G401.6 (cell line): ENCODE measurements around the gene LAGE3.

Experiments used
- FAIRE-seq: peaks from 2 replicates; lab custom pipeline; 2012; peaks lifted over from hg19 to GRCh38; lab: Jason Lieb, UNC

LAGE3 gene

DNA sequence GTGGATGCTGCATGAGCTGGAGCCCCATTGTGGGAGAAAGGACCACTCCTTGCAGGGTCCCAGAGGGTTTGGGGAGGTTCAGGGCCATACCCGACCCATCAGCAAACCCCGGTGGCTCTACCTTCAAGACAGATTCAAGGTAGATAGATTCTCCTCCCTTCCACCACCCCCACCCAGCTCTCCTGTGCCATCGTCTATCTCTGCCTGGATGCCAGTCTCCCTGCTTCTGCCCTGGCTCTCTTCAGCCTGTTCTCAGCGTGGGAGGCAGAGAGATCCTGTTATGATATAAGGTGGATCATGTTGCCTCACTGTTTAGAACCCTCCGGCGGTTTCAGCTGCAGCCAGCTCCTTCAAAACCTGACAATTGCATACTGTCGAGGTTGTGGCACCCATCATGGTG is 5.4 kb downstream of the LAGE3 start:
- no peak for FAIRE-seq

DNA sequence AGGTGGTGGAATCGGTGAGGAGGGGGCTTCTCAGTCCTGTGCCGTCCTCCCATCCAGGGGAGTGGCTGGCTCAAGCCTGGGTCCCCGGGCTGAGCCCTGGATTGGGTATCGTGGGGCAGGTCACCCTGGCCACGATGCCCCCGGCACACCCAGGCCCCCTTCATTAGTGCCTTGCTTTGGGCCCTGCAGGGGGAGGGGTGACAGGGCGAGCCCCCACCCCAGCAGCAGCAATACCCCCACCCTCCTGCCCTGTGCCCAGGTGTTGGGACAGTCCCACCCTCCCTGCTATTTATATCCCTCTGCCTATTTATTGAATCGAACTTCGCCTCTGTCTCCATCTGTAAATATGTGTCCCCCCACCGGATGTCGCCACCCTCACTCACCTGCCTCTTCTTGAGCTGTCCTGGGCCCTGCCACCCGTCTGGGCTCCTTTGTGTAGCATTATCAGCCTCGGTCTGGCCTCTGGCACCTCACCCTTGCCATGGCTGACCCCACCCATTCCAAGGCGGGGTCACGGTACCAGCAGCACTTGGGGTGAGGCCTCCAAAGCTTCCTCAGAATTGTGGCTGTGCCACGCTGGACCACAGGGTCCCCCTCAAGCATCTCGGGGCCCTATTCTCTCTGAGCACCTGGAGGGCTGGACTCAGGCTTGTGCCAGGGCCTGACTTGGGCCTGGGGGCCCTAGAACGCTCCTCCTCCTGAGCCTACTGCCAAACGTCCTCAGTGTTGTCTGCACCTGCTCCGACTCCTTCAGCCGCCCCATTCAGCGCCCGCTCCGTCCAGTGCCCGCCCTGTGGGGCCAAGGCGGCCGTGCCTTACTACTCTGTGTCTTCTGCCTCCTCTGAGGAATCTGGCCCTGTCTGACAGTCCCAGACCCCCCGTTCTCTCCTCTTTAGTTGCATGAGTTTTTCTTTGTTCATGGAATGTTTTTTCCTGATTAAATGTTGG is 6.1 kb downstream of the LAGE3 start:
- no peak for FAIRE-seq

DNA sequence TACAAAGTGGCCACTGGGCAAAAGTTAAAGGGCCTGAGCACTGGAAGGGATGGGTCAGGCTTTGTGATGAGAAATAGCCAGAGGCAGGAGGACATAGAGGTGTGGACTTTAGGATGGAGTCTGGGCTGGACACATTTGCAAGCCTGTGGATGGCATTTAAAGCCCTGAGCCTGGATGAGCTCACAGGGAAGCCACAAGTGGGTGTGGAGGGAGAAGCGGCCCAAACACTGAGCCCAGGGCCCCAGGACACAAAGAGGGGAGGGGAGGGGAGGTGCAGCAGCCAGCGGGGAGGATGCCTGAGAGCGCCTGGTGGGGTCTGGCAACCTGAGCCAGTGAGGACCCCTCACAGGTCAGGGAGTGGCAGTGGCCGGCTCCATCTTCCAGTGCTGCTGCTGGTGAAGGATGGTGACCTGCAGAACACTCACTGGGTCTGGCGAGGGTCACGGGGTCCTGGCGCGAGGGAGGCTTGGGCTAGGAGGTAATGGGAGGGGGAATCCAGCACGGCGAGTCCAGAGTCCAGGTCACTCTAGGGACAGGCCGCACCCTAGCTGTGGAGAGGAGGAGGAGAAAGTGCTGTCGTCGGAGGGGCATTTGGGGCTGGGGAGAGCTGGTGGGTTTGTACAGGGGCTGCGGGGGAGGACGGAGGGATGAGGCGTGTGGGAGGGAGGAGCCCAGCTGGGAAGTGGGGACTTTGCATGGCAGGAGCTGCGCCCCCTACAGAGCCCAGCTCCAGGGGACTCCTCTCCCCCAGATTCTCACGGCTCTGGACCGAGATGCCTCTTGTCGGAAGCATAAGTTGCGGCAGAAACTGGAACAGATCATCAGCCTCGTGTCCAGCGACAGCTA is 7.0 kb downstream of the LAGE3 start:
- no peak for FAIRE-seq

DNA sequence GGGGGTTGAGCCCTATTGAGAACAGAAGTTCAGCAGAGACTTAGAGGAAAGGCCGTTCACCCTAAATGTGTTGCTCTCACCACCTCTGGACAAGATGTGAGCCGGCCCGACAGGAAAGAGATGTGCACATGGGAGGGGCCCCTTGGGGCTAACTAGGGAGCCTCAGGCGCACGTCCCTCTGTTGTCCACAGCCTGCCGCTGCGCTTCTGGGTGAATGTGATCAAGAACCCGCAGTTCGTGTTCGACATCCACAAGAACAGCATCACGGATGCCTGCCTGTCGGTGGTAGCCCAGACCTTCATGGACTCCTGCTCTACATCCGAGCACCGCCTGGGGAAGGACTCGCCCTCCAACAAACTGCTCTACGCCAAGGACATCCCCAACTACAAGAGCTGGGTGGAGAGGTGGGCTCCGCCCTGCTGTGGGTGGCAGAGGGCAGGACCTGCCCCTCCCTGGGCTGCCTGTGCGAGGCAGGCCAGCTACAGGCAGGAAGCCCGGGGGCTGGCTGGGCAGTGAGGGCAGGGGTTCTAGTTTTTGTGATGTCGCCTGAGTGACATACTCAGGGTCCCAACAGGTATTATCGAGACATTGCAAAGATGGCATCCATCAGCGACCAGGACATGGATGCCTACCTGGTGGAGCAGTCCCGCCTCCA is 8.0 kb downstream of the LAGE3 start:
- no peak for FAIRE-seq

DNA sequence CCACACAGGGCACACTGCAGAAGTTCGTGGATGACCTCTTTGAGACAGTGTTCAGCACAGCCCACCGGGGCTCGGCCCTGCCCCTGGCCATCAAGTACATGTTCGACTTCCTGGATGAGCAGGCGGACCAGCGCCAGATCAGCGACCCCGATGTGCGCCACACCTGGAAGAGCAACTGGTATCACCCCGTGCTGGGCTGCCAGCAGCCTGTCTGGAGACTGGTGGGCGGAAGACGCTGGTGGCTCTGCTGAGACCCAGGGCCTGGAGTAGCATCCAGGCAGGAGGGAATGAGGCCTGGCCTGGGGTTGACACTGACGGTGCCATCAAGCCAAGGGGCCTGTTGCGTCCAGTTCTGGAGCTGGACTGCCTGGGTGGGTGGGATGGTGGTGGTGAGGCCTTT is 8.6 kb downstream of the LAGE3 start:
- FAIRE-seq: no peak

DNA sequence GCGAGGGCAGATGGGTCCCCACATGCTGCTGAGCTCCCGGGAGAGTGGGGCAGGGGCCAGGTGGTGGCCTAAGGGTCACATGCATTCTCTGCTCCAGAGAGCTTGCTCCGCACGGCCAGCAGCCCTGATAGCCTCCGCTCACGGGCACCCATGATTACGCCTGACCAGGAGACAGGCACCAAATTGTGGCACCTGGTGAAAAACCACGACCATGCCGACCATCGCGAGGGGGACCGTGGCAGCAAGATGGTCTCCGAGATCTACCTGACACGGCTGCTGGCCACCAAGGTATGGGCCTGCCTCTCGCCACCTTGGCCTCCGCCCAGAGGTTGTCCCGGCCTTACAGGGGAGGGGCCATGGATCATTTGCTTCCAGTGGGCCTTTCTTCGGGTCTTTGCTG is 9.2 kb downstream of the LAGE3 start:
- no peak for FAIRE-seq

DNA sequence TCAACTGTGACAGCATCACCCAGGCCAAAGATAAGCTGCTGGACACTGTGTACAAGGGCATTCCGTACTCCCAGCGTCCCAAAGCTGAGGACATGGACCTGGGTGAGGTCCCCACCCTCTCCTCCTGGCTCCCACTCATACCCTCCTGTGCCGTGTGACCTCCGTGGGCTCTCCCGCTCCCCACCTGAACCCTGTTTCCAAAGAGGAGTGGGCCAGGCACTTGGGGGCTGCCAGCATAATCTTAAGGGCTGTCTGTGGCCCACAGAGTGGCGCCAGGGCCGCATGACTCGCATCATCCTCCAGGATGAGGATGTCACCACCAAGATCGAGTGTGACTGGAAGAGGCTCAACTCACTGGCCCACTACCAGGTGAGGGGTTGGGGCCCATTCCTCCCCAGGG is 10.0 kb downstream of the LAGE3 start:
- FAIRE-seq: no peak

DNA sequence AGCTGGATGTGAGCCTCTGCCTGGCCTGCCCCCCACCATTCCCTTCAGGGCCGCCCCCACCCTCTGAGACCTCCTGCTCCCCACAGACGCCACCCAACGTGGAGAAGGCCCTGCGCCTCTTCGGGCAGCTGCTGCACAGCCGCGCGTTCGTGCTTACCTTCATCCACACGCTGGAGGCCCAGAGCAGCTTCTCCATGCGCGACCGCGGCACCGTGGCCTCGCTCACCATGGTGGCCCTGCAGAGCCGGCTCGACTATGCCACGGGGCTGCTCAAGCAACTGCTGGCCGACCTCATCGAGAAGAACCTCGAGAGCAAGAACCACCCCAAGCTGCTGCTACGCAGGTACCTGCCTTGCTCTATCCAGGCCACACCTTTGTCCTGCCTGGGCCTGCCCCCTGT is 10.9 kb downstream of the LAGE3 start:
- FAIRE-seq: no peak

DNA sequence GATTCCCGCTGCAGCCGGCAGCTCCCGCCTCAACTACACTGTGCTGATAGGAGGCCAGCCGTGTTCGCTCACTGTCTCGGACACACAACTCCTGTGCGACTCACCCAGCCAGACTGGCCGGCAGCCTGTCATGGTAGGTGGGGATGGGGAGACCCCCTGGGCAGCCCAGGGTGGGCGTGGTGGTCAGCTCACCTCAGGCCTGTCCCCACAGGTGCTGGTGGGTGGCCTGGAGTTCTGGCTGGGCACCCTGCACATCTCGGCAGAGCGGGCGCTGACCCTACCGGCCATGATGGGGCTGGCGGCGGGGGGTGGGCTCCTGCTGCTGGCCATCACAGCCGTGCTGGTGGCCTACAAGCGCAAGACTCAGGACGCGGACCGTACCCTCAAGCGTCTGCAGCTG is 11.5 kb downstream of the LAGE3 start:
- no peak for FAIRE-seq

DNA sequence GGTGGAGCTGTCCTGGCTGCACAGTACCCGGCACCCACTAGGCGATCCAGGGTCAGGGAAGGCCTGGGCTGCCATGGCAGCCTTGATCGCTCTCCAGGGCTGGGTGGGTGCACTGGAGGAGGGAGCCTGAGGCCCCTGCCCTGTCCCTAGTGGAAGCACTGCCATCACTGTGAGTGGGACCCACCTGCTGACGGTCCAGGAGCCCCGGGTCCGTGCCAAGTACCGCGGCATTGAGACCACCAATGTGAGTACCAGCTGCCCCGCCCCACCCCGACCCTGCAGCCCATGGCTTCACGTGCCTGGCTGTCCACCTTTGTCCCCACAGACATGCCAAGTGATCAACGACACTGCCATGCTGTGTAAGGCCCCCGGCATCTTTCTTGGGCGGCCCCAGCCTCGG is 12.2 kb downstream of the LAGE3 start:
- FAIRE-seq: no peak

DNA sequence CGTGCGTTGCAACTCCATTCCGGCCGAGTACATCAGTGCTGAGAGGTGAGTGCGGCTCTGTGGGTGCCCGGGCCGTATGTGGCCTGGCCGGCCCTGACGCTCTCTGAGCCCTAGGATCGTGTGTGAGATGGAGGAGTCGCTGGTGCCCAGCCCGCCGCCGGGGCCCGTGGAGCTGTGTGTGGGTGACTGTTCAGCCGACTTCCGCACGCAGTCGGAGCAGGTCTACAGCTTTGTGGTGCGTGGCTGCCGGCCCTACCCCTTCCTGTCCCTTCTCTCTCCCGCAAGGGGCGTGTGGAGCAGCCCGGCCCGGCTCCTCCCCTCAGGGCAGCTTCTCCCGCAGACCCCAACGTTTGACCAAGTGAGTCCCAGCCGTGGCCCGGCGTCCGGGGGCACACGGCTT is 13.0 kb downstream of the LAGE3 start:
- no peak for FAIRE-seq

DNA sequence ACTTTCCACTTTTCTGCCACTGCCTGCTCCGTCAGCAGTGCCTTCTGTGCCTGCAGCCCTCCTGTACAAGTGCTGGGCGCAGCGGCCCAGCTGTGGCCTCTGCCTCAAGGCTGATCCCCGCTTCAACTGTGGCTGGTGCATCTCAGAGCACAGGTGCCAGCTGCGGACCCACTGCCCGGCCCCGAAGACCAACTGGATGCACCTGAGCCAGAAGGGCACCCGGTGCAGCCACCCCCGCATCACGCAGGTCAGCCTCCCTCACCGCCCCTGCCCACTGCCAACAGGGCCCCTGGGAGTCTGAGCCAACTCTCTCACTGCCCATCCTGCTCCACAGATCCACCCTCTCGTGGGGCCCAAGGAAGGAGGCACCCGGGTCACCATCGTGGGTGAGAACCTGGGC is 13.5 kb downstream of the LAGE3 start:
- FAIRE-seq: no peak

DNA sequence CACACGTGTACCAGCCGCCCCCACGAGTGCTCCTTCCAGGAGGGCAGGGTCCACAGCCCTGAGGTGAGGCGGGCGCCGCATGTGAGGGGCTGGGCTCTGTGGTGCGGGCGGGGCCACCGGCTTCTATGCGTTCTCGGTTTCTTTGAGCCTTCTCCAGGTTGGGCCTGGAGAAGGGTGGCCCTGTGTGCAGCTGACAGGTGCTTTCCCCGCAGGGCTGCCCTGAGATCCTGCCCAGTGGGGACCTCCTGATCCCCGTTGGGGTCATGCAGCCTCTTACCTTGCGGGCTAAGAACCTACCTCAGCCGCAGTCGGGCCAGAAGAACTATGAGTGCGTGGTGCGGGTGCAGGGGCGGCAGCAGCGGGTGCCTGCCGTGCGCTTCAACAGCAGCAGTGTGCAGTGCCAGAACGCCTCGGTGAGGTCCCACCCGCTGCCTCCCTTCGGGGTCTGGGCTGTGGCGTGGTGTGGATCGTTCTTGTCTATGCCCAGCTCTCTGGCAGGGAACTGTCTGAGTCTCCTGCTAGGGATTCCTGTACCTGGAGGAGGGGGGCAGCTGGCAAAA is 14.2 kb downstream of the LAGE3 start:
- FAIRE-seq: no peak

DNA sequence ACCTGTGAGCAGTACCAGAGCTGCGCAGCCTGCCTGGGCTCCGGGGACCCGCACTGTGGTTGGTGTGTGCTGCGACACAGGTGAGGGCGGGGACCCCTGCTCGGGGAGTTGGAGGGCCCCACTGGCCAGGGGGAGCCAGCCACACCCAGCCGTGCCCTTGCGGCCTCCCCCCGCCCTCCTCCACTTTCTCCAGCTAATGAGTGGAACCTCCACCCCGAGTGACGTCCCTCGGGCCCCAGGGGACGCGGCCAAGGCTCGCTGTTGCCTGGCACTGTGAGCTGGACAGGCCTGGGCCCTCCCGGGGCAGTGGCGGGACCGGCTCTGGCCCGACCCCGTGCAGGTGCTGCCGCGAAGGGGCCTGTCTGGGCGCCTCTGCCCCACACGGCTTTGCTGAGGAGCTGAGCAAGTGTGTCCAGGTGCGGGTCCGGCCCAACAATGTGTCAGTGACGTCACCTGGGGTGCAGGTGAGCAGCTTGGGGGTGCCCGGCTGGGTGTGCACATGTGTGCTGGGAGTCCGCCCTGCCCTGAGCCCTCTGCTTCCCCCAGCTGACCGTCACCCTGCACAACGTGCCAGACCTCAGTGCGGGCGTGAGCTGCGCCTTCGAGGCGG is 15.4 kb downstream of the LAGE3 start:
- FAIRE-seq: no peak

DNA sequence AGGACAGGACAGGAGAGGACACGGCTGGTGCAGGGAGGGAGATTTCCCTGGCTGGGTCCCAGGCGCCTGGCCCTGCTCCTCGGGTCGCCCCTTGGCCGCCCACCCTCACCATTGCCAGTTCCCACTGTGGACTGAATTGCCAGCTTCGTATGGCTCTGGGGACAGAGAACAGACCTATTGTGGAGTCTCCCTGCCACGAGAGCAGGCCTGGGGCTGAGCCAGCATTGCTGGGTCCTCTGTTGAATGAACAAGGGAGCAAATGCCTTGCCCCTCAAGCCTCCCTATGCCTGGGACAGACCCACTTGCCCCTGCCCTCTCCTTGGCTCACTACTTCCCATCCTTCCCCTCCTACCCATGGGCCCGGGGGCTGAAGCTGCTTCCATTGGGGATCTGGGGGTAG is 16.7 kb downstream of the LAGE3 start:
- no peak for FAIRE-seq

DNA sequence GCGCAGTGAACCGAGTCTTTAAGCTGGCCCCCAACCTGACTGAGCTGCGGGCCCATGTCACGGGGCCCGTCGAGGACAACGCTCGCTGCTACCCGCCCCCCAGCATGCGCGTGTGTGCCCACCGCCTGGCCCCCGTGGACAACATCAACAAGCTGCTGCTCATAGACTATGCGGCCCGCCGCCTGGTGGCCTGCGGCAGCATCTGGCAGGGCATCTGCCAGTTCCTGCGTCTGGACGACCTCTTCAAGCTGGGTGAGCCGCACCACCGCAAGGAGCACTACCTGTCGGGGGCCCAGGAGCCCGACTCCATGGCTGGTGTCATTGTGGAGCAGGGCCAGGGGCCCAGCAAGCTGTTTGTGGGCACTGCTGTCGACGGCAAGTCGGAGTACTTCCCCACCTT is 18.8 kb downstream of the LAGE3 start:
- no peak for FAIRE-seq

DNA sequence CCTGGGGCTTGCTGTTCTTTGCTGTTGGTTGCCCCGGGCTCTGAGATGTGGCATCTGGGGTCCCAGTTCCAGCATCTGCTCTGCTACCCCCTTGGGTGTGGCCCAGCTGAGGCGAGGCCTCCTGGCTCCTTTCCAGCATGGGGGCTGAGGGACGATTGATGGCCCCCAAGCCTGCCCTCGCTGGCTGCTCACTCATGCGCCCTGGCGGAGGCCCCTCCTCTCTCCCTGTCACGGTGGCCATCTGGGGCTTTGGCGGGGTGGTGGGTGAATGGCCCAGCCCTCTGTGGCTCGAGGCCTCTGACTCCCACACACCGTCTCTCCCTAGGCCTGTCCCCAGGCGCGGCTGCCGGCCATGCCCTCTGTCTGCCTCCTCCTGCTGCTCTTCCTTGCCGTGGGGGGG is 19.2 kb downstream of the LAGE3 start:
- FAIRE-seq: no peak

DNA sequence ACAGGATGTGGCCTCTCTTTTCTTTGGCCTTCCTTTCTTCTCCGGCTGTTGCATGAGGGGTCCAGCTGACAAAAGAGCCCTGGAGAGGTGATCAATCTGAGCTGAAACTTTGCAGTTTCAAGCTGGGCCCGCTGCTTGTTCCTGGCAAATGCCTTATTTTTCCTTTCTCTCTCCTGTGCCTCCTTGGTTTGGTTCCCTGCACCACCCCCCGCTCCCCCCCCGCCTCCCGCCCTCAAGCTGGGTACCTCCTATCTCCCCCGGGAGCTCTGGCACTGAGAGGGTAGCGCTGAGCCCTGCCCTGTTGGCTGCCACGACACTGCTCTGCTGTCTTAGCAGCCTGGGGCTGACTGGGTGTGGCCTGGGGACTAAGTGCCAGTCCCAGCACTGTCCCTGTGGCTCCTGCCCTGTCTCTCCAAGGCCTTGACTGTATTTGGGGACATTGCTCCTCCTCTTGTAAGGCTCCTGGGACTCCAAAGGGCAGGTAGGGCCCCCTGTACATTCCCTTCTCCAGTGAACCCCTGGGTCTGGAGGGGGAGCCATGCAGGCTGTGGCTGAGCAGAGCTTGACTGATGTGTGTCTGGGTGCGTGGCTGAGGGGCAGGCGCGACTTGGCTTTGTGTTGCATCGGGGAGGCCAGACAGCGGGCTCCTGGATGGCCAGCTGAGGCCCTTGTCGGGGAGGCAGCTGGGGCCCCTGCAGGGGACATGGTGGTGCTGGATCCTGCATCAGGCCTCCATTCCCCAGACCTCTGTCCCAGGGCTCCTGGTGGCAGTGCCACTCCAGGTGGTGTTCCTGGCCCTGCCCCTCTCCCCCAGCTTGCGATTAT is 19.9 kb downstream of the LAGE3 start:
- FAIRE-seq: no peak

DNA sequence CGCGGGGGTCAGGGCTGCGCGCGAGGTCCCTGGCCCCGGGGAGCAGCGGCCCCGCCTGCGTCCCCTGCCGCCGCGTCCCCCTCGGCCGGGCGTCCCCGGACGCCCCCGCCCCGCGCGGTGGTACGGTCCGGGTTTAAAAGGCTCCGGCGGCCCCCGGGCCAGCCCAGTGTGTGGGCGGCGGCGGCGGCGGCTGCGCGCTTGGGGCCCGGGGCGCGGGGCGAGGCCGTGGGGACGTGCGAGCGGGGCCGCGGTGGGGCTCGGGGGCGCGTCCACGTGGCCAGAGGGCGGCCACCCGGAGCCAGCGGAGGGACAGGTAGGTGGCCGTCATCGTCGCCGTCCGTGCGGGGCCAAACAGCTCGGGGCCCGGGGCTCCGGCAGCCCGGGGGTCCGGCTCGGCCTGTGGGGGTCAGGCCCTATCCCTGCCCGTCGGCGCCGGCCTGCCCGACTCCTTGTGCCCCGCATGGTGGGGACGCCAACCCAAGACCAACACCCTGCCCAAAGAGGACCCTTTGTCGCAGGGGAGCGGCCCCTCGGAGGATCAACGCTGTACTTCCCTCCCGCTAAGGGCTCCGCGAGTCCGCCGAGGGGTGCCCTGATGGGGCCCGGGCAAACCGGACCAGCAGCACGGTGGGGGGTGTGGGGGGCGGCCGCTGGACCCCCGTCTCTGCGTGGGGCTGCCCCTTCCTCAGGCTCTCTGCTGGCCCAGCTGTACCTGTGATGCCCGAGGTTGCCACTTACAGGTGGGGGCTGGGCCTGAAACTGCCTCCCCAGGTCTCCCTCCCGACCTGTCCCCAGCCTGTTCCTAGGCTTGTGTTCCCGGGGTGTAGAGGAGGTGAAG is 20.7 kb downstream of the LAGE3 start, which contains the start of gene PLXNA3:
PLXNA3 (plus strand) TSS at position 166 of the 838 bp plus-strand sequence. CDS start 1,903 bp downstream, outside the sequence.
- no peak for FAIRE-seq

DNA sequence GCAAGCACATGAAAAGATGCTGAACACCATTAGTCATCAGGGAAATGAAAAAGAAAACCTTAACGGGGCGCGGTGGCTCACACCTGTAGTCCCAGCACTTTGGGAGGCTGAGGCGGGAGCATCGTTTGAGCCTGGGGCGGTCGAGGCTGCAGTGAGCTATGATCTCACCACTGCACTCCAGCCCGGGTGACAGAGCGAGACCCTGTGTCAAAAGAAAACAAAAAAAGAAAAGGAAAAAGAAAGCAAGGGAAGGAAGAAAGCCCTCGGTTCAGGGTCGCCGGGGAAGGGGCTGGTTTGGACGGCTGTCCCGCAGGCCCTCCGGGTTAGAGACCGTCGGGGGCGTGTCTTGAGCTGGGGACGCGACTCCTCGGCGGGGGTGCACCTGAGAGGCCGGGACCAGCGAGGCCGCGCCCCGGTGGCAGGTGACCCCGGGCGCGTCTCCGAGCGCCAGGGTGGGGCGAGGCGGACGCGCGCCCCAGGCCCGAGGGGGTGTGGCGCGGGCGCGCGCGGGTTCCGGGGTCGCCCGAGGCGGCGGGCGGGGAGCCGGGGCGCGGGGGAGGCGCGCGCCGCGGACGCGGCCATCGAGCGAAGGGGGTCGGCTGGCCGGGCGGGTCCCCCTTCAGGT is 21.5 kb downstream of the LAGE3 start:
- no peak for FAIRE-seq
